Measurements from ENCODE around the gene C9orf85. TPM values are rescaled to one million over a fixed set of nuclear protein-coding genes. Genes with fewer than 3 reads are reported as not detected.

C9orf85 gene
- total and polyA plus RNA-seq, 2 of the 8 experiments (the other 6 are each of a cell fraction or from before 2014, with no cell fraction given): 6.3 to 14.5 TPM

GRCh38 chr9:71910650-71911060 lies 784 bp upstream of the C9orf85 start:
- no peak overlapping the region for H2AFZ ChIP-seq (ENCODE audit: low read length)
- peak overlapping the region; percentile 95 for H3K18ac ChIP-seq (ENCODE audit: extremely low read depth, low read length)
- H4K20me1 ChIP-seq (replicated peaks in 1 of 2; ENCODE audit: control insufficient read depth in 1 of 2, insufficient read depth in 2 of 2, low read length in 2 of 2): peaks cover 15 to 19% of the 10 kb centered on the region in 2 experiments
- H3K23me2 ChIP-seq (ENCODE audit: low read depth, low read length): peaks cover 8% of the 10 kb centered on the region
- no peak overlapping the region; the same call in 1 of the 2 replicates for H2AK5ac ChIP-seq (ENCODE audit: low read depth, low read length)
- peak overlapping the region; percentile 63 to 98 (median 94) for H3K4me3 ChIP-seq (ENCODE audit: extremely low read depth in 1 of 4, insufficient read depth in 2 of 4, low read depth in 3 of 4, low read length in 4 of 4)
- peak overlapping the region; percentile 89 for H3K27ac ChIP-seq (ENCODE audit: low read depth, low read length)
- peak overlapping the region; percentile 72; the same call in 1 of the 2 replicates for H2BK15ac ChIP-seq (ENCODE audit: low read length)
- CTCF ChIA-PET (ENCODE audit: partially characterized antibody): interaction anchor here (1.1 to 1.4 kb wide), 2 partner anchors 9 to 104 kb away, joined by 3 to 4 read pairs; no protein-coding TSS in a partner anchor
- DNase-seq (ENCODE audit: low read depth in 1 of 2, low spot score in 2 of 2) (no peak), FAIRE-seq (no peak)
- no peak overlapping the region for H3K23ac ChIP-seq (ENCODE audit: insufficient read length)
- H2BK120ac ChIP-seq (replicated peaks; ENCODE audit: low read depth, low read length): peak overlapping the region; percentile 43
- peak overlapping the region; percentile 90 for H4K5ac ChIP-seq (ENCODE audit: insufficient read length, low read depth, low read length)
- no peak overlapping the region for H3K4ac ChIP-seq (replicated peaks; ENCODE audit: insufficient read length, low read depth, low read length)
- TF ChIP-seq BACH1 (IDR thresholded peaks at IDR 0.05; ENCODE audit: low read length) (no peak), RBBP5 (IDR thresholded peaks at IDR 0.05; ENCODE audit: borderline replicate concordance, low read depth, low read length) (peak; percentile 87; the same call in 1 of the 2 replicates), SIN3A (conservative IDR thresholded peaks at IDR 0.05 in 1 of 2, IDR thresholded peaks at IDR 0.05 in 1 of 2; ENCODE audit: low read depth in 1 of 2, low read length in 2 of 2) (0 out of 4 replicates have a peak, but pooled peaks of 1 of the 2 experiments have one; percentile 3), ASH2L (IDR thresholded peaks at IDR 0.05; ENCODE audit: low read length) (peak; percentile 58)
- peaks cover 62 to 94% of the 10 kb centered on the region in 2 experiments for H3K79me2 ChIP-seq (ENCODE audit: control insufficient read depth in 1 of 2, insufficient read depth in 2 of 2, low read length in 2 of 2)
- H3K36me3 ChIP-seq (ENCODE audit: control insufficient read depth in 2 of 4, insufficient read depth in 4 of 4, low read length in 3 of 4): peaks cover 0 to 9% (median 2%) of the 10 kb centered on the region in 4 experiments; a peak in 2 of 8 replicates
- POLR2A ChIA-PET (ENCODE audit: partially characterized antibody): interaction anchor here (0.8 to 3.6 kb wide), 29 partner anchors 9 to 141 kb away, joined by 3 to 73 read pairs (median 6); no protein-coding TSS in a partner anchor
- no peaks in the 10 kb centered on the region for H3K9me3 ChIP-seq (ENCODE audit: insufficient read depth in 2 of 2, low read depth in 1 of 2, low read length in 1 of 2)
- no peaks in the 10 kb centered on the region; the same call in 1 of the 2 replicates for H3K79me1 ChIP-seq (ENCODE audit: low read depth, low read length)
- H3K9ac ChIP-seq (replicated peaks in 1 of 4; ENCODE audit: extremely low read depth in 1 of 4, low read depth in 3 of 4, low read length in 3 of 4): peak overlapping the region; percentile 78 to 97 (median 85)
- peak overlapping the region; percentile 98; the same call in 1 of the 2 replicates for H4K8ac ChIP-seq (ENCODE audit: extremely low read depth, insufficient read depth, low read length)
- no peak overlapping the region for H2BK20ac ChIP-seq (ENCODE audit: low read length)
- H2BK5ac ChIP-seq (ENCODE audit: low read depth, low read length): peak overlapping the region; percentile 95
- no peak overlapping the region for H3K14ac ChIP-seq (ENCODE audit: insufficient read length)
- H2BK12ac ChIP-seq (ENCODE audit: low read depth, low read length): 0 out of 2 replicates have a peak overlapping the region, but pooled peaks have one; percentile 75
- H3K4me1 ChIP-seq (replicated peaks in 1 of 4; ENCODE audit: control insufficient read depth in 3 of 4, insufficient read depth in 4 of 4, low read length in 3 of 4): peaks cover 0 to 13% (median 3%) of the 10 kb centered on the region in 4 experiments; a peak in 5 of 7 replicates
- no peaks in the 10 kb centered on the region for H3K27me3 ChIP-seq (replicated peaks in 1 of 4; ENCODE audit: control insufficient read depth in 3 of 4, extremely low read depth in 1 of 4, insufficient read depth in 3 of 4, low read length in 3 of 4)
- H3K4me2 ChIP-seq (ENCODE audit: insufficient read depth in 1 of 2, low read depth in 2 of 2, low read length in 2 of 2): peak overlapping the region; percentile 61 to 89
- H4K91ac ChIP-seq (replicated peaks; ENCODE audit: insufficient read length, low read length): peak overlapping the region; percentile 65
- peak overlapping the region; percentile 86 for H3K56ac ChIP-seq (replicated peaks; ENCODE audit: insufficient read length, low read depth, low read length)
- 1% methylated on average over 30 of the region's 56 CpGs; no CpG with 5 or more reads in 1 of the 2 experiments for WGBS, 2 experiments (ENCODE audit: extremely low coverage in 1 of 2, insufficient coverage in 1 of 2, insufficient read length in 1 of 2, insufficient replicate concordance in 2 of 2, low coverage in 1 of 2, low lambda C conversion rate in 2 of 2, missing lambda C conversion rate in 1 of 2)
